GM21367 (cell line): ENCODE measurements around the gene EPB41L1.

Source experiments
- ATAC-seq: cut with Tn5 transposase; IDR thresholded peaks from one replicate; pipeline ENCODE4 v1.9.1; 2021; ENCODE audit not compliant: unreplicated experiment

The EPB41L1 gene

GRCh38 chr20:36275441-36276189, 121.1 kb downstream of the EPB41L1 start:
- no peak for ATAC-seq

GRCh38 chr20:36277546-36277945, 123.0 kb downstream of the EPB41L1 start:
- ATAC-seq, result no peak

DNA sequence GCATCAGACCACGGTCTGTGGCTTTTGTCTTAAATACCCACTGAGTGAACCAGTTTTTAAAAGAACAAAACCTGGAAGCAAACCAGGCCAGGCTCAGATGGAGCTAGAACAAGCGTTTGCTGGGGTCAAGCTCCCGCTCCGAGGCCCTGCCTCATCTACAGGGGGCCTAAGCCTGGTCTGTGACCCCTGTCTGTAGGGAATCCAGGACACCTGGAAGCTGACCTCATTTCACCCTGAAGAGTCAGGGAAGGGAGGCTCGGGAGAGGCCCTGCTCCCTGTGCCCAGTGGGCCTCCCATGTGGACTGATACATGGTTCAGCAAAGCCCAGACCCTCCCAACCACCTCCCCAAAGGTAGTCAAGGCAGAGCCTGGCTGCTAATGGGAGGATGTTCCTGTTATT, 124.8 kb downstream of the EPB41L1 start:
- no peak for ATAC-seq

DNA sequence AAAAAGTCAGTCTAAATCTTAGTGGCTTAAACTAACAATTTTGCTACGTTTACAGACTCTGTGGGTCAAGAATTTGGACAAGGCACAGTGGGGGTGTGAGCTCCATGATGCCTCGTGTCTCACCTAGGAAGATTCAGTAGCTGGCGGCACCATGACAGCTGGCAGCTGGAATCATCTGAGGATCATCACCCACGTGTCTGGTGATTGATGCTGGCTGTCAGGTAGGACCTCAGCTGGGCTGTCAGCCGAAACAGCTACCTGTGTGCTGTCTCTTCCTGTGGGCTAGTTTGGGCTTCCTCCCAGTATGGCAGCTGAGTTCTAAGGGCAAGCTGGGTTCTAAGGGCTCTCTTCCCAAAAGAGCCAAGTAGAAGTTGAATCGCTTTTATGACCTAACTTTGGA, 125.2 kb downstream of the EPB41L1 start:
- ATAC-seq, result no peak

DNA sequence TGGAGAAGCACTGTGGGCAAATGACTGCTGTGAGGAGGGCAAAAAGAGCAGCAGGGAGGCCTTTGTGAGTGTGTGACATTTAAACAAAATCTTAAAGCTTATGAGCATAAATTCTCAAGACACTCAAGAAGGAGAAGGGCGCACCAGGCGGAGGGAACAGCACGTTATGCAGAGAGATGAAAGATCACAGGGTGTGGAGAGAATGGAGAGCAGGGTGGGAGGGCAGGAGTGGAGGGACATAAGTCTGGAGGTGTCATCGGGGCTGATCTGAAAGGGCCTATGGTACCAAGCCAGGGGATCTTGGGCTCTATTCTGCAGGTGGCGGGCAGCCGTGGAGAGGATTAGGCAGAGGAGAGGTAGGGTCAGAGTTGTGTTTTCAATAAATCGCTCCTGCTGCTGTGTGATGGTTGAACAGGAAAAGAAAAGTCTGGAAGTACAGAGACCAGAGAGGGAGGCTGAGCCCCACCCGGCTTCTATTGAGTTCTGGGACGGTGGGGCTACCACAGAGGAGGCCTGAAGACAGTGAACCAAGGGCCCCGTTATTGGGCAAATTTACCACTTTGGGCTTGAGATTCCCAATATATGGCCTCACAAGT, 127.3 kb downstream of the EPB41L1 start:
- no peak for ATAC-seq
